Epithelial cell of prostate (primary cell): Measurements from ENCODE around the gene TMEM247.

Experiments used
- DNase-seq: peaks from one replicate; pipeline ENCODE4 v3.0.0-alpha.2; 2011; ENCODE audit warnings: low read depth, low spot score
- H3K27ac ChIP-seq: fragments of 450-650 bp; 2 replicates; pipeline ENCODE4 v1.5.1; 2017; ENCODE audit warnings: mild to moderate bottlenecking

TMEM247 gene

DNA sequence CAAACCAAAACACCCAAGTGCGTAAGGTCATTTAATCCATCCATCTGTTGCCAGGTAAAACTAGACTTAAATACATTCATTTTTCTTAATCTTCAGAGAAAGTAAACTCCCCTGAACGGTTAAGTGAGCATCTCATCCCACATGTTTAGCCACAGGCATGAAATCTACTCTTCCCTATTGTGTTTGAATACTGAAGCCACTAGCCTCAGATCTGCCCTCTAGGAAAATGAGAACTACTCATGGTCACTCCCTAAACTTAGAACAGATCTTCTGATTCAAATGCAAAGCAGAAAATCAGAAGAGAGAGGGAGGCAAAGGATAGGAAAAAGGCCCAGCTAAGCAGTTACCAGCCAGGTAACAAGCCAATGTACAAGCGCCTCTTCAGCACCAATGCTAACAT is 7.1 kb downstream of the TMEM247 start:
- DNase-seq: no peak
- no peak overlapping the region for H3K27ac ChIP-seq

- no peak for DNase-seq
Observed at GRCh38 chr2:46487667-46488335, 8.4 kb downstream of the TMEM247 start.

DNA sequence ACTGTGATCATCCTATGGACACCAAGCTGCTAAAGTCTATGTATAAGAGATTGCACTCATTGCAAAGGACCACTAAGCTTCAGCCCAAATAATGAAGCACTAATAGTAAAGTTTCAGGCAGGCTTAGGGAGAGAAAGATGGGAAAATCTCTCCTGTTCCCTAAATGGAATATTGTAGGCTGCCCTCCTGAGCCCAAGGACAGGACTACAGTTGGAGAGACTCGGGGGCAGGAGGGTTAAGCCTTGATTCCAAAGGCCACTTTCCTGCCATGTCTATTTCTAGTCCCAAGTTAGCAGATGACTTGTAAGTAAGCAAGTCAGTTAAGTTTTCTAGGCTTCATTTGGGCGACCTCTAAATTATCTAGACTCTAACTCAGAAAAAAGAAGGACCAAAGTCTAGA is 9.0 kb downstream of the TMEM247 start:
- H3K27ac ChIP-seq: no peak overlapping the region

More at GRCh38 chr2:46487667-46488335, 8.4 kb downstream of the TMEM247 start:
- no peak overlapping the region for H3K27ac ChIP-seq

GRCh38 chr2:46489423-46490174 is 10.2 kb downstream of the TMEM247 start:
- no peak for DNase-seq
- H3K27ac ChIP-seq: no peak overlapping the region

More for the DNA sequence above, 9.0 kb downstream of the TMEM247 start:
- DNase-seq: no peak

- DNase-seq: no peak
- no peak overlapping the region for H3K27ac ChIP-seq
Observed at GRCh38 chr2:46490521-46491141, 11.3 kb downstream of the TMEM247 start.

DNA sequence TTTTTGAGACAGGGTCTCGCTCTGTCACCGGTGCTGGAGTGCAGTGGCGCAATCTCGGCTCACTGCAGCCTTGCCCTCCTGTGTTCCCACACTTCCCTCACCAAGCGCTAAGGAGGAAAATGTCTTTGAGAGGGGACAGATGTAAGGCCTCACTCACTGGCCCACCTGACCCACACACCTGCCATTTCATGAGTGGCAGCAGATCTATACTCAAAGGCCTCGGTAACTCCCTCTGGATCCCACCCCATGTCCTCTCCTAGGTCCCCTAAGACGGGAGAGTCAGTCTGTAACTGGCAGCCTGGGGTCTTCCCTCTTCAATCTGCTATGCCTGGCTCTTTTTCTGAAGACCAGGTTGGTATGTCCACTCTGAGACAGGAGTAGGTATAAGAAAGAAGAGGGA is 12.9 kb downstream of the TMEM247 start:
- DNase-seq: no peak
- H3K27ac ChIP-seq: no peak overlapping the region

GRCh38 chr2:46493241-46493970 is 14.0 kb downstream of the TMEM247 start:
- peak overlapping the region; percentile 22 for H3K27ac ChIP-seq
- DNase-seq: no peak

GRCh38 chr2:46493971-46494250 is 14.5 kb downstream of the TMEM247 start:
- no peak for DNase-seq
- H3K27ac ChIP-seq: peak overlapping the region; percentile 22

GRCh38 chr2:46494596-46494995 is 15.2 kb downstream of the TMEM247 start:
- no peak for DNase-seq
- H3K27ac ChIP-seq: no peak overlapping the region

DNA sequence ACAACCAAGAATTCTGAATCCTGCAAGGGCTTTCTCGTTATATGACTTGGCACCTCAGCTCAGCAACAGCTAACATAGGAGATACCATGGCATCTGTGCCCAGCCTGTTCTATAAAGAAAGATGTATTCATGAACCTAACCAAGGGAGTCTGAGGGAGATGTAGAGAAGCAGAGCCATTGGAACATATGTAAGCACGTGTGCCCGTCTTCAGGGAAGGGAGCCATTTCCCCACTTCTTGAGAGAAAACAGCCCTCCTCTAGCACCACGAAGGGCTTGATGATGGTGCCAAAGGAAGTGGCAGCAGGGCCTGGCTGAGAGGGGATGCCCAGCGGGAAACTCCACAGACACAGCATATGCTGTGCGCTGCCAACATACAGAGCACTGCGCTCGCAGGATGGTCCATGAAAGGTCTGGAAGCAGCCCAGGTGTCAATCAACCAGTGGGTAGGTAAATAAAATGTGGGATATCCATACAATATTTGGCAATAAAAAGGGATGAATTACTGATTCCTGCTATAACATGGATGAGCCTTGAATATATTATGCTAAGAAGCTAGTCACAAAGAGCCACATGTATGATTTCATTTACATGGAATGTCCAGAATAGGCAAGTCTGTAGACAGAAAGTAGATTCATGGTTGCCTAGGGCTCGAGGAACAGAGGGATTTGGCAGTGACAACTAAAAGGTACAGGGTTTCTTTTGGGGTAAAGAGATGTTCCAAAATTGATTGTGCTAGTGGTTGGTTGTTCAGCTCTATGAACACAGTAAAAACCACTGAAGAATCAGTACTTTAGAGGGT is 16.1 kb downstream of the TMEM247 start:
- DNase-seq: no peak
- H3K27ac ChIP-seq: no peak overlapping the region

GRCh38 chr2:46497766-46498165 is 18.4 kb downstream of the TMEM247 start:
- H3K27ac ChIP-seq: no peak overlapping the region
- no peak for DNase-seq

DNA sequence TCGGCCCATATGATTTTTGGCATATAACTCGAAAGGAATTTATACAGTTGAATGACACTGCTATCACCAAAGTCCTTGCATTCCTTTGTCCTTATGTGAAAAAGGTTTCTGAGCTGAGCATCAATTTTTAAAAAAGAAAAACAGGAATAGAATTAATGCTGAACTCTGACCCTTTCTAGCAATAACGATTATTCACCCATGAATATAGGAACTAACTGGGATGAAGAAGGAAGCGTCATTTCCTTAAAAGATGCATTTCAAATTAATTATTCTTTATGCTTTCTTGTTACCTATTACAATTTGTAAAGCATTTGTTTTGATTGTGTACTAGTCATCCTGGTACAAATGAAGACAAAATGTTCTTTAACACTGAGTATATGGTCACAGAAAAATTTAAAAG is 19.3 kb downstream of the TMEM247 start:
- H3K27ac ChIP-seq: no peak overlapping the region
- no peak for DNase-seq

GRCh38 chr2:46499392-46499785 is 20.0 kb downstream of the TMEM247 start:
- peak overlapping the region; percentile 40 for H3K27ac ChIP-seq
- no peak for DNase-seq

DNA sequence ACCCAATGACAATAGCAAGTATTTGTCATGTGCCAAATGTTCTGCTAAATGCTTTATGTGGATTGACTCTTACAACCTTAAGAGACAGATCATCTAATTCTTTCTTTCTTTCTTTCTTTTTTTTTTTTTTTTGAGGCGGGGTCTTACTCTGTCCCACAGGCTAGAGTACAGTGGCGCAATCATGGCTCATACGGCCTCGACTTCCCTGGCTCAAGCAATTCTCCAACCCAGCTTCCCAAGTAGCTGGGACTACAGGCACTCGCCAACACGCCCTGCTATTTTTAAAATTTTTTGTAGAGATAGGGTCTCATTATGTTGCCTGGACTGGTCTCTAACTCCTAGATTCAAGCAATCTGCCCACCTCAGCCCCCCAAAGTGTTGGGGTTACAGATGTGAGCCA is 21.4 kb downstream of the TMEM247 start:
- H3K27ac ChIP-seq: no peak overlapping the region
- DNase-seq: no peak

GRCh38 chr2:46502291-46502885 is 23.0 kb downstream of the TMEM247 start:
- no peak for DNase-seq
- no peak overlapping the region for H3K27ac ChIP-seq

DNA sequence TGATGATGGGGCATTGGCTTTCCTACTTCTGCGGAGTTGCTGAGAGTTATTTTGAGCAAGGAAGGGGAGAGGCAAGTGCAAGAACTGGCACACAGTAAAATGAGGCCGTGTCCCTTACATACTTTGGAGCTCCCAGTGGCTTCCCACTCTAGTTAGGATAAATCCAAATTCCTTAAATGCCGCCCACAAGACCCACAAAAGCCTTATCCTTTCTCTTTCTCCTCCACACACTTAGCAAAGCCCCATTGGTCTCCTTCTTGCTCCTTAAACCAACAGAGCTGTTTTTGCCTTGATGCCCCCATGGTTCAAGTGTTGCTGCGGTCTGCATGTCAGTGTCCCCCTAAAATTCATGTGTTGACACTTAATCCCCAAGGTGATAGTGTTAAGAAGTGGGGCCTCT is 24.3 kb downstream of the TMEM247 start:
- no peak for DNase-seq
- no peak overlapping the region for H3K27ac ChIP-seq

GRCh38 chr2:46504221-46504620 is 24.9 kb downstream of the TMEM247 start:
- no peak overlapping the region for H3K27ac ChIP-seq
- DNase-seq: no peak

DNA sequence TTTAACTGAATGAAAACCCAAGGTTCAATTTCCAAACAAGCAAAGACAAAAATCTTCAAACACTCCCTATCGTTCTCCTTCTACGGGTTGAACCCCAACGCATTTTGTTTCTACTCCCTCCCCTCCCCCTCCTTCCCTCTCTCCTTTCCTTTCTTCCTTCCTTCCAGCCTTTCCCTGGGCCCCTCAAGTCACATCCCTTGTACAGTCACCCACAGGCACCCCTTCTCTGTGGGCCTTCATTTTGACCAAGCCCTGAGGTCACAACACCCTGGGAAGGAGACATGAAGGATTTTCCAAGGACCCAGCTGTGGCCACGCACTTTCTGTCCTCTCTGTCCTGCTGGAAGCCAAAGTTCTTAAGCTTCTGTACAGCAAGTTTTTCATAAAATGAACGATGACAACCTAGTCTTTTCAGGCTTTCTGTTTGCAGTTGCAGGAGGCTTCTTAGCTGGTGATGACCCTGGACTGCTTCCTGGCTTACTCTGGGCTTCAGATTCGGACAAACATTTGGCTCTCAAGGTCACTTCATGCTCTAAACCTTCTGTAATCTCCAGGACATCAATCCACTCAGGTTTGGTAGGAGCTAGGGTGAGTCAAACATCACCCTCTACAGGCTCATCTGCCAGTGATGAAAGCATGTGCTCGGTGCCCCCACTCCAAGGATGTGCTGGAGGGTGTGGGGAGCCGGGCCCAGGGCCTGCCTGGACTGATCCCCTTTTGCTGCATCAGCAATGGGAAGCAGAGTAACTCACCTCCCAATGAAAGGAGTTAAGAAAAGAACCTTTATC is 25.5 kb downstream of the TMEM247 start:
- no peak overlapping the region for H3K27ac ChIP-seq
- no peak for DNase-seq

DNA sequence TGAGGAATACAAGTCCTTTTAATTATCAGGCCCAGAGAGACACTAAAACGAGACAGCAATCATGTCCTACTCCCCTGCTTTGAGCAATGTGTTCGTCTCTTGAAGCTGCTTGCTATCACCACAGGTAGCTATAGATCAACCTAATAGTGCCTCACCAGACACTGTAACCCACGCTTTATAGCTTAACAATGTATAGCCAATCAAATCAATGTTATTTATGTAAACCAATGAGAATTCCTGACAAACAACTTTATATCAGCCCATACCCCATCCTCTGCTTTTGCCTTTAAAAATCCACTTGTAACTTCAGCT is 26.1 kb downstream of the TMEM247 start:
- no peak for DNase-seq
- H3K27ac ChIP-seq: no peak overlapping the region
